Adrenal gland (tissue), 5 donors: ENCODE data around the gene FLT1.

Experiments used
- CTCF ChIP-seq, 6 experiments: fragments of 450-650 bp in 4 of 6; fragments of 200-600 bp in 2 of 6; sonication (generic) in 1 of 6; IDR thresholded peaks; 1 replicate in 5 of 6; 2 replicates in 1 of 6; pipeline versions ENCODE4 v1.5.1 to v1.8.0; 2016 to 2021; ENCODE audit warnings: antibody characterized with exemption in 6 of 6, mild to moderate bottlenecking in 2 of 6, moderate library complexity in 1 of 6
- POLR2A ChIP-seq, 2 donors: fragments of 450-650 bp; IDR thresholded peaks; one replicate each; pipeline ENCODE4 v1.6.1; 2017; ENCODE audit warnings: antibody characterized with exemption in 2 of 2, mild to moderate bottlenecking in 2 of 2, moderate library complexity in 1 of 2
- donor health status: DM: no; HTN: no; CAD: no.

GRCh38 chr13:28250542-28250941, 244.4 kb downstream of the FLT1 start:
- no peak for TF ChIP-seq POLR2A (IDR thresholded peaks at IDR 0.05)
- TF ChIP-seq CTCF (IDR thresholded peaks at IDR 0.05) = no peak
